Measurements from ENCODE around the gene IL10.
A peak's percentile ranks its signal among the peaks of the same experiment; 100 is the strongest.

The IL10 gene

GRCh38 chr1:206772243-206772937 lies at the start of gene IL10:
Gene IL10 (minus strand): TSS chr1:206772494. CDS start chr1:206772435, 59 bp downstream.
- no peak for DNase-seq

- DNase-seq = peak; percentile 55
These were observed 49.2 kb upstream of the IL10 start for GRCh38 chr1:206821493-206821892.

- DNase-seq = no peak
These were observed 44.3 kb upstream of the IL10 start for GRCh38 chr1:206816390-206817287.

- peak; percentile 40 for DNase-seq
These were observed 42.5 kb upstream of the IL10 start for GRCh38 chr1:206814716-206815341.

GRCh38 chr1:206812471-206812870 lies 40.2 kb upstream of the IL10 start:
- DNase-seq = no peak

- peak; percentile 16 for DNase-seq
These were observed 37.3 kb upstream of the IL10 start for GRCh38 chr1:206809504-206810084.

GRCh38 chr1:206808615-206809014 lies 36.3 kb upstream of the IL10 start:
- DNase-seq = no peak

- no peak for DNase-seq
These were observed 33.1 kb upstream of the IL10 start for GRCh38 chr1:206805357-206805756.

- no peak for DNase-seq
These were observed 32.0 kb upstream of the IL10 start for GRCh38 chr1:206804156-206804737.

- DNase-seq = no peak
These were observed 31.0 kb upstream of the IL10 start for GRCh38 chr1:206803221-206803730.

GRCh38 chr1:206802401-206802800 lies 30.1 kb upstream of the IL10 start:
- no peak for DNase-seq

- no peak for DNase-seq
These were observed 29.2 kb upstream of the IL10 start for GRCh38 chr1:206801467-206801866.

GRCh38 chr1:206800891-206801290 lies 28.6 kb upstream of the IL10 start:
- no peak for DNase-seq

- DNase-seq = no peak
These were observed 28.1 kb upstream of the IL10 start for GRCh38 chr1:206800411-206800810.

- no peak for DNase-seq
These were observed 27.0 kb upstream of the IL10 start for GRCh38 chr1:206799311-206799710.

- DNase-seq = no peak
These were observed 26.2 kb upstream of the IL10 start for GRCh38 chr1:206798384-206798996.

GRCh38 chr1:206797534-206798383 lies 25.5 kb upstream of the IL10 start:
- no peak for DNase-seq

GRCh38 chr1:206796981-206797402 lies 24.7 kb upstream of the IL10 start:
- no peak for DNase-seq

- no peak for DNase-seq
These were observed 23.8 kb upstream of the IL10 start for GRCh38 chr1:206796116-206796515.

GRCh38 chr1:206794294-206794908 lies 22.1 kb upstream of the IL10 start:
- no peak for DNase-seq

GRCh38 chr1:206793620-206794019 lies 21.3 kb upstream of the IL10 start:
- DNase-seq = no peak
